Activated T-cell treated with anti-CD3 and anti-CD28 coated beads, Interleukin-2, amount 50 U/mL, for 1 hour (primary cell): ENCODE measurements around the gene EYA3.
A peak's percentile ranks its signal among the peaks of the same experiment; 100 is the strongest.

ENCODE experiments used
- DNase-seq: peaks from one replicate; pipeline ENCODE4 v3.0.0-alpha.2; 2020

EYA3 gene

GRCh38 chr1:28112388-28113241 is 24.2 kb upstream of the EYA3 start:
- DNase-seq, result no peak

- DNase-seq, result no peak
Observed at GRCh38 chr1:28111157-28111556, 22.7 kb upstream of the EYA3 start.

- no peak for DNase-seq
Observed at GRCh38 chr1:28110555-28110954, 22.1 kb upstream of the EYA3 start.

- no peak for DNase-seq
Observed at GRCh38 chr1:28109639-28110038, 21.2 kb upstream of the EYA3 start.

- no peak for DNase-seq
Observed at GRCh38 chr1:28108001-28108400, 19.6 kb upstream of the EYA3 start.

GRCh38 chr1:28104866-28105467 is 16.6 kb upstream of the EYA3 start:
- DNase-seq, result no peak

GRCh38 chr1:28102189-28102588 is 13.8 kb upstream of the EYA3 start:
- DNase-seq, result no peak

- no peak for DNase-seq
Observed at GRCh38 chr1:28099050-28099769, 10.8 kb upstream of the EYA3 start.

- DNase-seq, result no peak
Observed at GRCh38 chr1:28097100-28097472, 8.7 kb upstream of the EYA3 start.

- no peak for DNase-seq
Observed at GRCh38 chr1:28096210-28097099, 8.0 kb upstream of the EYA3 start.

- peak; percentile 75 for DNase-seq
Observed at GRCh38 chr1:28091043-28091781, 2.8 kb upstream of the EYA3 start.

GRCh38 chr1:28087614-28088167 is 719 bp downstream of the EYA3 start:
- peak; percentile 25 for DNase-seq

- DNase-seq, result no peak
Observed at GRCh38 chr1:28086651-28087050, 1.8 kb downstream of the EYA3 start.

- DNase-seq, result no peak
Observed at GRCh38 chr1:28085129-28085528, 3.3 kb downstream of the EYA3 start.

GRCh38 chr1:28083876-28084275 is 4.5 kb downstream of the EYA3 start:
- no peak for DNase-seq

- no peak for DNase-seq
Observed at GRCh38 chr1:28078680-28079626, 9.5 kb downstream of the EYA3 start.

- DNase-seq, result no peak
Observed at GRCh38 chr1:28078262-28078661, 10.1 kb downstream of the EYA3 start.

- DNase-seq, result no peak
Observed at GRCh38 chr1:28074892-28075511, 13.4 kb downstream of the EYA3 start.

- DNase-seq, result no peak
Observed at GRCh38 chr1:28073867-28074266, 14.5 kb downstream of the EYA3 start.

GRCh38 chr1:28071813-28072212 is 16.6 kb downstream of the EYA3 start:
- DNase-seq, result no peak
